OCI-LY1 (cell line): ENCODE measurements around the gene ZNF730.
A peak's percentile ranks its signal among the peaks of the same experiment; 100 is the strongest.
"Not testable (repeated sequence)": the region's sequence is repeated elsewhere in the genome, so short reads cannot be mapped to it uniquely, and the experiment has no call there.

Experiments used
- H2AFZ ChIP-seq: fragments of 200-600 bp; sonication (generic), shearing (Covaris generic); 2 replicates; pipeline ENCODE4 v1.6.0; 2014; ENCODE audit warnings: antibody characterized with exemption, mild to moderate bottlenecking, low read length
- H3F3A ChIP-seq: fragments of 200-600 bp; sonication (generic), shearing (Covaris generic); 2 replicates; pipeline ENCODE4 v1.6.0; 2014; ENCODE audit warnings: mild to moderate bottlenecking, antibody characterized with exemption, low read length, moderate library complexity; ENCODE audit not compliant: insufficient read depth
- H3K27ac ChIP-seq: fragments of 200-600 bp; sonication (generic); 2 replicates; pipeline ENCODE4 v1.5.1; 2014; ENCODE audit warnings: low read length, mixed run types, mild to moderate bottlenecking, low read depth; ENCODE audit not compliant: poor library complexity, severe bottlenecking
- H3K27me3 ChIP-seq: fragments of 200-600 bp; sonication (generic); 2 replicates; pipeline ENCODE4 v1.6.0; 2014; ENCODE audit warnings: antibody characterized with exemption, mild to moderate bottlenecking, low read length, moderate library complexity; ENCODE audit not compliant: insufficient read depth
- H3K36me3 ChIP-seq: fragments of 200-600 bp; sonication (generic); 2 replicates; pipeline ENCODE4 v1.6.1; 2014; ENCODE audit warnings: mild to moderate bottlenecking, antibody characterized with exemption, low read length, moderate library complexity, mixed read lengths; ENCODE audit not compliant: insufficient read depth
- H3K4me1 ChIP-seq: fragments of 200-600 bp; sonication (generic); 2 replicates; pipeline ENCODE4 v1.5.1; 2014; ENCODE audit warnings: mild to moderate bottlenecking, low read length, moderate library complexity; ENCODE audit not compliant: insufficient read depth, severe bottlenecking
- H3K4me2 ChIP-seq: fragments of 200-600 bp; sonication (generic), shearing (Covaris generic); 2 replicates; pipeline ENCODE4 v1.6.1; 2014; ENCODE audit warnings: low read length
- H3K4me3 ChIP-seq: fragments of 200-600 bp; sonication (generic); 2 replicates; pipeline ENCODE4 v1.5.1; 2014; ENCODE audit warnings: low read length, low read depth, mild to moderate bottlenecking, mixed read lengths; ENCODE audit not compliant: poor library complexity, severe bottlenecking
- H3K79me2 ChIP-seq: fragments of 200-600 bp; shearing (Covaris generic); 2 replicates; pipeline ENCODE4 v1.6.1; 2016; ENCODE audit warnings: mixed run types, low read length, mixed read lengths; ENCODE audit not compliant: insufficient read depth
- H3K9ac ChIP-seq: fragments of 200-600 bp; sonication (generic), shearing (Covaris generic); 2 replicates; pipeline ENCODE4 v1.6.1; 2014; ENCODE audit warnings: mild to moderate bottlenecking, low read length, mixed read lengths
- H3K9me2 ChIP-seq: fragments of 200-600 bp; sonication (generic), shearing (Covaris generic); 2 replicates; pipeline ENCODE4 v1.6.1; 2014; ENCODE audit warnings: low read depth, mild to moderate bottlenecking, low read length, mixed read lengths
- H3K9me3 ChIP-seq: fragments of 200-600 bp; shearing (Covaris generic); 2 replicates; pipeline ENCODE4 v1.6.1; 2014; ENCODE audit warnings: low read length, mixed read lengths
- H4K20me1 ChIP-seq: fragments of 200-600 bp; sonication (generic), shearing (Covaris generic); 2 replicates; pipeline ENCODE4 v1.6.0; 2016; ENCODE audit warnings: mild to moderate bottlenecking, low read length; ENCODE audit not compliant: insufficient read depth
- EZH2 ChIP-seq: fragments of 200-600 bp; sonication (generic), shearing (Covaris generic); IDR thresholded peaks from 2 replicates; pipeline ENCODE4 v1.8.0; 2017; ENCODE audit warnings: borderline replicate concordance, mixed run types, mild to moderate bottlenecking, antibody characterized with exemption, low read length, moderate library complexity, mixed read lengths
- TF ChIP-seq, protein P1 (sequence below): fragments of 200-600 bp; sonication (generic), shearing (Covaris generic); IDR thresholded peaks from 2 replicates; pipeline ENCODE4 v1.5.1; 2017; ENCODE audit warnings: mild to moderate bottlenecking, antibody characterized with exemption, low read length, moderate library complexity, mixed read lengths

Gene ZNF730

GRCh38 chr19:23075031-23075733, 41.6 kb upstream of the ZNF730 start:
- Histone ChIP-seq H3K9me3 (no peaks in the 10 kb centered on the region), H3F3A (no peaks in the 10 kb centered on the region), H3K9me2 (no peaks in the 10 kb centered on the region), H3K36me3 (peaks cover 8% of the 10 kb centered on the region; the same call in 1 of the 2 replicates), H3K79me2 (no peaks in the 10 kb centered on the region), H3K27ac (peak overlapping the region; percentile 56), H3K9ac (peak overlapping the region; percentile 73), H3K4me1 (peaks cover 11% of the 10 kb centered on the region), H4K20me1 (no peaks in the 10 kb centered on the region), H3K4me3 (peak overlapping the region; percentile 64), H2AFZ (no peak overlapping the region), H3K27me3 (no peaks in the 10 kb centered on the region), H3K4me2 (peak overlapping the region; percentile 60)
- no peak for TF ChIP-seq EZH2
- TF ChIP-seq, protein P1, sequence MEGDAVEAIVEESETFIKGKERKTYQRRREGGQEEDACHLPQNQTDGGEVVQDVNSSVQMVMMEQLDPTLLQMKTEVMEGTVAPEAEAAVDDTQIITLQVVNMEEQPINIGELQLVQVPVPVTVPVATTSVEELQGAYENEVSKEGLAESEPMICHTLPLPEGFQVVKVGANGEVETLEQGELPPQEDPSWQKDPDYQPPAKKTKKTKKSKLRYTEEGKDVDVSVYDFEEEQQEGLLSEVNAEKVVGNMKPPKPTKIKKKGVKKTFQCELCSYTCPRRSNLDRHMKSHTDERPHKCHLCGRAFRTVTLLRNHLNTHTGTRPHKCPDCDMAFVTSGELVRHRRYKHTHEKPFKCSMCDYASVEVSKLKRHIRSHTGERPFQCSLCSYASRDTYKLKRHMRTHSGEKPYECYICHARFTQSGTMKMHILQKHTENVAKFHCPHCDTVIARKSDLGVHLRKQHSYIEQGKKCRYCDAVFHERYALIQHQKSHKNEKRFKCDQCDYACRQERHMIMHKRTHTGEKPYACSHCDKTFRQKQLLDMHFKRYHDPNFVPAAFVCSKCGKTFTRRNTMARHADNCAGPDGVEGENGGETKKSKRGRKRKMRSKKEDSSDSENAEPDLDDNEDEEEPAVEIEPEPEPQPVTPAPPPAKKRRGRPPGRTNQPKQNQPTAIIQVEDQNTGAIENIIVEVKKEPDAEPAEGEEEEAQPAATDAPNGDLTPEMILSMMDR, result no peak

GRCh38 chr19:23077776-23078175, 39.0 kb upstream of the ZNF730 start:
- peaks cover 11% of the 10 kb centered on the region for H3K4me1 ChIP-seq
- H2AFZ ChIP-seq, H3K27me3 ChIP-seq, H3K9me3 ChIP-seq, H3K79me2 ChIP-seq, H3K9me2 ChIP-seq, H4K20me1 ChIP-seq, H3K4me3 ChIP-seq, H3K4me2 ChIP-seq, H3K9ac ChIP-seq, H3K27ac ChIP-seq, H3F3A ChIP-seq: not testable (repeated sequence)
- peaks cover 28% of the 10 kb centered on the region; the same call in 1 of the 2 replicates for H3K36me3 ChIP-seq

DNA sequence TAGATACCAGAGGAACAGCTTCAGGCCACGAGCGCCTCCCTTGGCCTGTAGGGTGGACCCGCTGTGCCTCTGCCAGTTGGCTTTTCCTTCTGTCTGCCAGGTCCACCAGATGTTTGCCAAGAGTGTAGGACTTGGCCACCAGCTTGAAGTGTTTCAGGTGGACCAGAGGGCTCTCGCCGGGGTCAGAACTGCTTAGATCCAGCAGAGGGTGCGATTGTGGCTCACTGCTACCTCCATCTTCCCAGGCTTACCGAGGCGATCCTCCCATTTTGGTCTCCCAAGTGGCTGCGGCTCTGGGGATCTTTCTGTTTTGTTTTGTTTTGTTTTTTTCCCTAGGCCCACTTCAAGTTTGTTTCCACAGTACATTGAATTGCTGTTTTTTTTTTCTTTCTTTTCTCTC, 23.0 kb upstream of the ZNF730 start:
- H3K4me2 ChIP-seq, result no peak overlapping the region
- H3K27ac ChIP-seq, result no peak overlapping the region
- no peaks in the 10 kb centered on the region for H3K27me3 ChIP-seq
- H3K4me1 ChIP-seq, result no peaks in the 10 kb centered on the region
- H2AFZ ChIP-seq, result no peak overlapping the region
- H3K9me2 ChIP-seq, result no peaks in the 10 kb centered on the region
- peaks cover 52% of the 10 kb centered on the region for H3K36me3 ChIP-seq
- no peaks in the 10 kb centered on the region for H3F3A ChIP-seq
- H3K79me2 ChIP-seq, result no peaks in the 10 kb centered on the region
- no peaks in the 10 kb centered on the region for H4K20me1 ChIP-seq
- TF ChIP-seq EZH2, result no peak
- TF ChIP-seq, protein P1, result no peak
- H3K9me3 ChIP-seq, result peaks cover 12% of the 10 kb centered on the region
- H3K4me3 ChIP-seq, result no peak overlapping the region
- no peak overlapping the region for H3K9ac ChIP-seq

- Histone ChIP-seq H3K4me1 (no peaks in the 10 kb centered on the region), H3K79me2 (no peaks in the 10 kb centered on the region), H3K27ac (no peak overlapping the region), H3K36me3 (peaks cover 61% of the 10 kb centered on the region), H2AFZ (no peak overlapping the region), H4K20me1 (no peaks in the 10 kb centered on the region), H3K4me3 (no peak overlapping the region), H3K27me3 (no peaks in the 10 kb centered on the region), H3K9me3 (peaks cover 7% of the 10 kb centered on the region; the same call in 1 of the 2 replicates), H3F3A (no peaks in the 10 kb centered on the region), H3K4me2 (no peak overlapping the region), H3K9ac (no peak overlapping the region), H3K9me2 (no peaks in the 10 kb centered on the region)
- no peak for TF ChIP-seq EZH2
- TF ChIP-seq, protein P1, result no peak
These were observed 21.4 kb upstream of the ZNF730 start for GRCh38 chr19:23095418-23095817.
